H1 (cell line): Measurements from ENCODE around the gene KIF5C.

ENCODE experiments used
- CEBPB ChIP-seq: IDR thresholded peaks from 2 replicates; pipeline ENCODE4 v1.6.1; 2012; ENCODE audit warnings: low read depth, low read length
- HDAC6 ChIP-seq: IDR thresholded peaks from one replicate; pipeline ENCODE4 v1.7.1; 2012; ENCODE audit warnings: low read depth, mild to moderate bottlenecking, inconsistent platforms, low read length, moderate library complexity
- POLR2A ChIP-seq, 2 experiments: IDR thresholded peaks; 1 replicate in 1 of 2; 2 replicates in 1 of 2; pipeline ENCODE4 v1.6.1; 2011; ENCODE audit warnings: low read depth in 2 of 2, low read length in 2 of 2, mild to moderate bottlenecking in 2 of 2; ENCODE audit errors: control extremely low read depth in 1 of 2
- POLR2AphosphoS5 ChIP-seq: IDR thresholded peaks from 2 replicates; pipeline ENCODE4 v1.6.1; 2011; ENCODE audit warnings: low read depth, low read length
- SP4 ChIP-seq: IDR thresholded peaks from 2 replicates; pipeline ENCODE4 v1.6.1; 2012; ENCODE audit warnings: low read length, inconsistent platforms
- TAF1 ChIP-seq: IDR thresholded peaks from 2 replicates; pipeline ENCODE4 v1.6.1; 2011; ENCODE audit warnings: mild to moderate bottlenecking, low read depth, low read length
- TBP ChIP-seq: IDR thresholded peaks from 2 replicates; pipeline ENCODE4 v1.6.1; 2011; ENCODE audit warnings: low read depth, low read length, improper control_type of control experiment
- TF ChIP-seq, protein P1 (sequence below), 3 experiments: IDR thresholded peaks; 1 replicate in 2 of 3; 2 replicates in 1 of 3; pipeline versions ENCODE4 v1.5.1 to v1.6.1; 2011; ENCODE audit warnings: low read length in 3 of 3, mild to moderate bottlenecking in 3 of 3, inconsistent platforms in 2 of 3, low read depth in 1 of 3, moderate library complexity in 1 of 3; ENCODE audit not compliant: insufficient read depth in 1 of 3; ENCODE audit errors: control extremely low read depth in 1 of 3

GRCh38 chr2:148924514-148925178, 49.6 kb downstream of the KIF5C start:
- TF ChIP-seq SP4, result no peak
- no peak for TF ChIP-seq TAF1
- TF ChIP-seq, protein P1, sequence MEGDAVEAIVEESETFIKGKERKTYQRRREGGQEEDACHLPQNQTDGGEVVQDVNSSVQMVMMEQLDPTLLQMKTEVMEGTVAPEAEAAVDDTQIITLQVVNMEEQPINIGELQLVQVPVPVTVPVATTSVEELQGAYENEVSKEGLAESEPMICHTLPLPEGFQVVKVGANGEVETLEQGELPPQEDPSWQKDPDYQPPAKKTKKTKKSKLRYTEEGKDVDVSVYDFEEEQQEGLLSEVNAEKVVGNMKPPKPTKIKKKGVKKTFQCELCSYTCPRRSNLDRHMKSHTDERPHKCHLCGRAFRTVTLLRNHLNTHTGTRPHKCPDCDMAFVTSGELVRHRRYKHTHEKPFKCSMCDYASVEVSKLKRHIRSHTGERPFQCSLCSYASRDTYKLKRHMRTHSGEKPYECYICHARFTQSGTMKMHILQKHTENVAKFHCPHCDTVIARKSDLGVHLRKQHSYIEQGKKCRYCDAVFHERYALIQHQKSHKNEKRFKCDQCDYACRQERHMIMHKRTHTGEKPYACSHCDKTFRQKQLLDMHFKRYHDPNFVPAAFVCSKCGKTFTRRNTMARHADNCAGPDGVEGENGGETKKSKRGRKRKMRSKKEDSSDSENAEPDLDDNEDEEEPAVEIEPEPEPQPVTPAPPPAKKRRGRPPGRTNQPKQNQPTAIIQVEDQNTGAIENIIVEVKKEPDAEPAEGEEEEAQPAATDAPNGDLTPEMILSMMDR (IDR thresholded peaks at IDR 0.05; ENCODE audit: control extremely low read depth in 1 of 3, insufficient read depth in 1 of 3, low read depth in 1 of 3, low read length in 3 of 3), result no peak
- TF ChIP-seq HDAC6, result no peak
- no peak for TF ChIP-seq TBP
- no peak for TF ChIP-seq POLR2AphosphoS5
- TF ChIP-seq CEBPB, result no peak
- no peak for TF ChIP-seq POLR2A (IDR thresholded peaks at IDR 0.05; ENCODE audit: control extremely low read depth in 1 of 2, low read depth in 2 of 2, low read length in 2 of 2)
